HepG2 (cell line): Measurements from ENCODE around the gene HTR3C. TPM values are rescaled to one million over a fixed set of nuclear protein-coding genes. Genes with fewer than 3 reads are reported as not detected.

Experiments
- ATRX ChIP-seq: sonication (generic); formaldehyde crosslinking; IDR thresholded peaks from 2 replicates; pipeline ENCODE4 v1.4.0; 2020; ENCODE audit warnings: missing genetic modification reagents, borderline replicate concordance
- CBX2 ChIP-seq, 2 experiments: fragments of 200-600 bp in 1 of 2; sonication (generic); formaldehyde crosslinking in 1 of 2; IDR thresholded peaks; 2 replicates each; pipeline versions ENCODE4 v1.7.0 to v1.8.1; 2018 to 2022; ENCODE audit warnings: low read depth in 2 of 2, low read length in 1 of 2, mild to moderate bottlenecking in 1 of 2, missing genetic modification reagents in 1 of 2
- CENPT ChIP-seq: sonication (generic); formaldehyde crosslinking; IDR thresholded peaks from 2 replicates; pipeline ENCODE4 v1.8.0; 2022; ENCODE audit warnings: low read depth, mild to moderate bottlenecking, moderate library complexity, missing genetic modification reagents
- HHEX ChIP-seq: IDR thresholded peaks from 2 replicates; pipeline ENCODE4 v1.6.1; 2016; ENCODE audit warnings: control low read depth
- HMG20A ChIP-seq: IDR thresholded peaks from 2 replicates; pipeline ENCODE4 v1.6.1; 2016; ENCODE audit warnings: borderline replicate concordance
- MAF1 ChIP-seq: sonication (generic); formaldehyde crosslinking; IDR thresholded peaks from 2 replicates; pipeline ENCODE4 v1.5.0; 2020; ENCODE audit warnings: missing genetic modification reagents, borderline replicate concordance
- MTF2 ChIP-seq: sonication (generic); formaldehyde crosslinking; IDR thresholded peaks from 2 replicates; pipeline ENCODE4 v1.5.0; 2020; ENCODE audit warnings: missing genetic modification reagents, borderline replicate concordance
- MXD4 ChIP-seq: IDR thresholded peaks from 2 replicates; pipeline ENCODE4 v1.6.1; 2016; ENCODE audit warnings: mild to moderate bottlenecking, missing biosample characterization, missing genetic modification reagents
- NR2C2 ChIP-seq: sonication (generic); formaldehyde crosslinking; IDR thresholded peaks from 2 replicates; pipeline ENCODE4 v1.4.0; 2020; ENCODE audit warnings: missing genetic modification reagents, mild to moderate bottlenecking, moderate library complexity, borderline replicate concordance
- PITX1 ChIP-seq: sonication (generic); formaldehyde crosslinking; IDR thresholded peaks from 2 replicates; pipeline ENCODE4 v1.5.1; 2020; ENCODE audit warnings: mild to moderate bottlenecking, missing genetic modification reagents
- SATB2 ChIP-seq: sonication (generic); formaldehyde crosslinking; IDR thresholded peaks from 2 replicates; pipeline ENCODE4 v1.5.0; 2020; ENCODE audit warnings: missing genetic modification reagents
- SMC3 ChIP-seq: IDR thresholded peaks from 2 replicates; pipeline ENCODE4 v1.6.1; 2011; ENCODE audit warnings: low read length, improper control_type of control experiment
- U2AF1 ChIP-seq: fragments of 200-400 bp; formaldehyde crosslinking; optimal IDR thresholded peaks from 2 replicates; pipeline ENCODE3; 2017; ENCODE audit warnings: mild to moderate bottlenecking, low read depth, low read length
- YY1 ChIP-seq: IDR thresholded peaks from 2 replicates; pipeline ENCODE4 v1.6.1; 2011; ENCODE audit warnings: low read length, low read depth, moderate library complexity, mild to moderate bottlenecking; ENCODE audit not compliant: insufficient read depth, insufficient replicate concordance
- ZMAT3 ChIP-seq: sonication (generic); formaldehyde crosslinking; conservative IDR thresholded peaks from 2 replicates; pipeline ENCODE4 v1.7.0; 2021; ENCODE audit warnings: missing genetic modification reagents
- ZNF225 ChIP-seq: sonication (generic); formaldehyde crosslinking; IDR thresholded peaks from 2 replicates; pipeline ENCODE4 v1.4.0; 2020; ENCODE audit warnings: mild to moderate bottlenecking, missing genetic modification reagents
- ZNF235 ChIP-seq: sonication (generic); formaldehyde crosslinking; IDR thresholded peaks from 2 replicates; pipeline ENCODE4 v1.8.1; 2023; ENCODE audit warnings: mild to moderate bottlenecking, missing genetic modification reagents, borderline replicate concordance
- ZNF468 ChIP-seq: sonication (generic); formaldehyde crosslinking; IDR thresholded peaks from 2 replicates; pipeline ENCODE4 v1.8.0; 2022; ENCODE audit warnings: mild to moderate bottlenecking, moderate library complexity, missing genetic modification reagents
- ZNF720 ChIP-seq: sonication (generic); formaldehyde crosslinking; IDR thresholded peaks from 2 replicates; pipeline ENCODE4 v1.4.0; 2020; ENCODE audit warnings: missing genetic modification reagents
- ZNF850 ChIP-seq: sonication (generic); formaldehyde crosslinking; conservative IDR thresholded peaks from 2 replicates; pipeline ENCODE4 v1.9.0; 2021; ENCODE audit warnings: mild to moderate bottlenecking, missing genetic modification reagents
- polyA plus RNA-seq, 8 experiments: library from polyadenylated mRNA; depleted of rRNA in 3 of 8; stranded (reverse) in 7 of 8; unstranded in 1 of 8; fragments of >200 nt; fragmentation: Illumina TruSeq in 4 of 8; extraction: Trizol in 4 of 8; gene quantifications; 2 replicates each; pipeline versions ENCODE4 v1.2.1 to v1.2.3, GENCODE V29; 2011 to 2016; ENCODE audit warnings: low read depth in 4 of 8, missing spikeins in 1 of 8, mixed read lengths in 1 of 8; ENCODE audit not compliant: insufficient read depth in 1 of 8
- total RNA-seq, 5 experiments: library from RNA; depleted of rRNA; stranded (reverse); fragments of >200 nt; fragmentation: Illumina TruSeq; extraction: Trizol; gene quantifications; 2 replicates each; pipeline ENCODE4 v1.2.3, GENCODE V29; 2016; ENCODE audit warnings: low read depth in 1 of 5
- TF ChIP-seq, protein P1 (sequence below): sonication (generic); formaldehyde crosslinking; IDR thresholded peaks from 2 replicates; pipeline ENCODE4 v1.5.0; 2020; ENCODE audit warnings: missing genetic modification reagents, mild to moderate bottlenecking, borderline replicate concordance
- TF ChIP-seq, protein P2 (sequence below): sonication (generic); formaldehyde crosslinking; IDR thresholded peaks from 2 replicates; pipeline ENCODE4 v1.8.0; 2022; ENCODE audit warnings: mild to moderate bottlenecking, missing genetic modification reagents, moderate library complexity
- TF ChIP-seq, protein P3 (sequence below): sonication (generic); formaldehyde crosslinking; IDR thresholded peaks from 2 replicates; pipeline ENCODE4 v1.5.0; 2020; ENCODE audit warnings: missing genetic modification reagents, mild to moderate bottlenecking, borderline replicate concordance
- TF ChIP-seq, protein P4 (sequence below): sonication (generic); formaldehyde crosslinking; conservative IDR thresholded peaks from 2 replicates; pipeline ENCODE4 v1.8.1; 2023; ENCODE audit warnings: missing genetic modification reagents
- TF ChIP-seq, protein P5 (sequence below): sonication (generic); formaldehyde crosslinking; IDR thresholded peaks from 2 replicates; pipeline ENCODE4 v1.9.0; 2022; ENCODE audit warnings: low read depth, missing genetic modification reagents

The HTR3C gene
- total and polyA plus RNA-seq, 2 of the 13 experiments (the other 11 are each of a cell fraction or from before 2014, with no cell fraction given), result not detected

DNA sequence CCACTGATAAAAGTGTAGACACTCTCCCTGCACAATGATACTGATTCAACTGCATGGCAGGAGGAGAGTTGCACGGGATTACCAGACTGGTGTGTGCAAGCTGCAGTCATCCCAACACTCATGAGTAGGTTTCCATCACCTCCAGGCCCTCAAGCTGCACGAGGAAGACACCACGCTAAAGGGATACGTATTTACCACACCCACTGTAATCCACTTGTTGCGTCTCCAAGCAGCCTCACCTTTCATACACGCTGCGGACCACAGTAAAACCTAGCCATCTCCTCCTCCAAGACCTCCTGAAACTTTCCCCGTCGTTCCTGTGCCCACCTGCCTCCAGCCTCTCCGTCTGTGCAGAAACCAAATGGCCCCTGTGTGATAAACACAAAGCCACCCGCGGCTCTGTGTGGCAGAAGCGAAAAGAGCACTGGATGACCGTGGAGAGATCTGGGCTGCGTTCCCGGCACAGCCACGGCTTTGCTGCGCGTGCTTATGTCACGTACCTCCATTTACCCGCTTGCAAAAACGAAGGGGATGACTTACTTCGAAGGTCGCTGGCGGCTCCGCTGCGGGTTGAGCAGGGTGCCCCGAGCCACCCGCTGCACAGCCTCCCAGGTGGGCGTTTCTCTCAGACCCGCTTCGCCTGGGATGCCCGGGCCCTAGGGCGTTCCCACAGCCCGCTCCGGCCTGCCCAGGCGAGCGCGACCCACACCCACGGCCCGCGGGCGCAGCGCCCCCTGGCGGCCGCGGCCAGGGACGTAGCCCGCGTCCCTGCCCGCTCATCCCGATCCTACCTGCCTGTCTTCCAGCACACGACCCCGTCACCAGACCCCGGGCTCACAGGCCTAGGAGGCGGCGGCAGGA is 35.8 kb upstream of the HTR3C start (continued):
- TF ChIP-seq ATRX (no peak), ZNF720 (CRISPR knock-in tag) (no peak), NR2C2 (CRISPR knock-in tag) (no peak), MTF2 (CRISPR knock-in tag) (no peak), ZNF235 (CRISPR knock-in tag) (no peak), U2AF1 (no peak), HHEX (CRISPR knock-in tag) (no peak), PITX1 (CRISPR knock-in tag) (no peak), SATB2 (CRISPR knock-in tag) (0 out of 2 replicates have a peak, but pooled peaks have one; percentile 27), ZMAT3 (CRISPR knock-in tag) (no peak), SMC3 (peak; percentile 40; the same call in 1 of the 2 replicates), MAF1 (CRISPR knock-in tag) (no peak; the same call in 1 of the 2 replicates), CBX2 (IDR thresholded peaks at IDR 0.05; ENCODE audit: low read depth, low read length) (no peak), CBX2 (CRISPR knock-in tag; IDR thresholded peaks at IDR 0.05; ENCODE audit: low read depth) (no peak), HMG20A (CRISPR knock-in tag) (no peak), ZNF225 (CRISPR knock-in tag) (peak; percentile 77), CENPT (CRISPR knock-in tag) (no peak), YY1 (peak; percentile 30), MXD4 (no peak), ZNF850 (CRISPR knock-in tag) (no peak), ZNF468 (CRISPR knock-in tag) (no peak; the same call in 1 of the 2 replicates)
- TF ChIP-seq, protein P1, sequence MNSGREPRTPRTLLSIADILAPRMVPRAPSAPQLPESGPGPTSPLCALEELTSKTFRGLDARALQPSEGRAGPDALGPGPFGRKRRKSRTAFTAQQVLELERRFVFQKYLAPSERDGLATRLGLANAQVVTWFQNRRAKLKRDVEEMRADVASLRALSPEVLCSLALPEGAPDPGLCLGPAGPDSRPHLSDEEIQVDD (CRISPR knock-in tag), result no peak; the same call in 1 of the 2 replicates
- TF ChIP-seq, protein P2, sequence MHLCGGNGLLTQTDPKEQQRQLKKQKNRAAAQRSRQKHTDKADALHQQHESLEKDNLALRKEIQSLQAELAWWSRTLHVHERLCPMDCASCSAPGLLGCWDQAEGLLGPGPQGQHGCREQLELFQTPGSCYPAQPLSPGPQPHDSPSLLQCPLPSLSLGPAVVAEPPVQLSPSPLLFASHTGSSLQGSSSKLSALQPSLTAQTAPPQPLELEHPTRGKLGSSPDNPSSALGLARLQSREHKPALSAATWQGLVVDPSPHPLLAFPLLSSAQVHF (CRISPR knock-in tag), result no peak
- TF ChIP-seq, protein P3, sequence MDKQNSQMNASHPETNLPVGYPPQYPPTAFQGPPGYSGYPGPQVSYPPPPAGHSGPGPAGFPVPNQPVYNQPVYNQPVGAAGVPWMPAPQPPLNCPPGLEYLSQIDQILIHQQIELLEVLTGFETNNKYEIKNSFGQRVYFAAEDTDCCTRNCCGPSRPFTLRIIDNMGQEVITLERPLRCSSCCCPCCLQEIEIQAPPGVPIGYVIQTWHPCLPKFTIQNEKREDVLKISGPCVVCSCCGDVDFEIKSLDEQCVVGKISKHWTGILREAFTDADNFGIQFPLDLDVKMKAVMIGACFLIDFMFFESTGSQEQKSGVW, result no peak
- TF ChIP-seq, protein P4, sequence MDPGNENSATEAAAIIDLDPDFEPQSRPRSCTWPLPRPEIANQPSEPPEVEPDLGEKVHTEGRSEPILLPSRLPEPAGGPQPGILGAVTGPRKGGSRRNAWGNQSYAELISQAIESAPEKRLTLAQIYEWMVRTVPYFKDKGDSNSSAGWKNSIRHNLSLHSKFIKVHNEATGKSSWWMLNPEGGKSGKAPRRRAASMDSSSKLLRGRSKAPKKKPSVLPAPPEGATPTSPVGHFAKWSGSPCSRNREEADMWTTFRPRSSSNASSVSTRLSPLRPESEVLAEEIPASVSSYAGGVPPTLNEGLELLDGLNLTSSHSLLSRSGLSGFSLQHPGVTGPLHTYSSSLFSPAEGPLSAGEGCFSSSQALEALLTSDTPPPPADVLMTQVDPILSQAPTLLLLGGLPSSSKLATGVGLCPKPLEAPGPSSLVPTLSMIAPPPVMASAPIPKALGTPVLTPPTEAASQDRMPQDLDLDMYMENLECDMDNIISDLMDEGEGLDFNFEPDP (CRISPR knock-in tag), result peak; percentile 98
- TF ChIP-seq, protein P5, sequence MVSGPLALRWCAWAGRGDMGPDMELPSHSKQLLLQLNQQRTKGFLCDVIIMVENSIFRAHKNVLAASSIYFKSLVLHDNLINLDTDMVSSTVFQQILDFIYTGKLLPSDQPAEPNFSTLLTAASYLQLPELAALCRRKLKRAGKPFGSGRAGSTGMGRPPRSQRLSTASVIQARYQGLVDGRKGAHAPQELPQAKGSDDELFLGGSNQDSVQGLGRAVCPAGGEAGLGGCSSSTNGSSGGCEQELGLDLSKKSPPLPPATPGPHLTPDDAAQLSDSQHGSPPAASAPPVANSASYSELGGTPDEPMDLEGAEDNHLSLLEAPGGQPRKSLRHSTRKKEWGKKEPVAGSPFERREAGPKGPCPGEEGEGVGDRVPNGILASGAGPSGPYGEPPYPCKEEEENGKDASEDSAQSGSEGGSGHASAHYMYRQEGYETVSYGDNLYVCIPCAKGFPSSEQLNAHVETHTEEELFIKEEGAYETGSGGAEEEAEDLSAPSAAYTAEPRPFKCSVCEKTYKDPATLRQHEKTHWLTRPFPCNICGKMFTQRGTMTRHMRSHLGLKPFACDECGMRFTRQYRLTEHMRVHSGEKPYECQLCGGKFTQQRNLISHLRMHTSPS (CRISPR knock-in tag), result no peak; the same call in 1 of the 2 replicates
